K562 (cell line): ENCODE data around the gene CFL2. TPM values are rescaled to one million over a fixed set of nuclear protein-coding genes. Genes with fewer than 3 reads are reported as not detected.

Source experiments
- CBX5 ChIP-seq: IDR thresholded peaks from 2 replicates; pipeline ENCODE4 v1.6.1; 2014; ENCODE audit warnings: low read depth, borderline replicate concordance
- CCNT2 ChIP-seq: IDR thresholded peaks from 2 replicates; pipeline ENCODE4 v1.6.1; 2011; ENCODE audit warnings: borderline replicate concordance, low read depth, mild to moderate bottlenecking, moderate library complexity, mixed read lengths, low read length; ENCODE audit not compliant: insufficient read length; ENCODE audit errors: extremely low read depth
- CXXC5 ChIP-seq: fragments of 250-450 bp; sonication (Bioruptor Pico); IDR thresholded peaks from 2 replicates; pipeline ENCODE4 v1.8.0; 2022; ENCODE audit warnings: inconsistent platforms, mild to moderate bottlenecking, moderate library complexity
- MBD2 ChIP-seq: sonication (generic); IDR thresholded peaks from 2 replicates; pipeline ENCODE4 v1.6.1; 2016; ENCODE audit warnings: low read depth, borderline replicate concordance
- ZNF184 ChIP-seq: sonication (generic); formaldehyde crosslinking; IDR thresholded peaks from 2 replicates; pipeline ENCODE4 v1.5.0; 2020; ENCODE audit warnings: missing genetic modification reagents
- ZNF699 ChIP-seq: fragments of 250-450 bp; sonication (Bioruptor Pico); IDR thresholded peaks from 2 replicates; pipeline ENCODE4 v1.8.0; 2021; ENCODE audit warnings: mild to moderate bottlenecking, moderate library complexity; ENCODE audit not compliant: insufficient replicate concordance
- ZNF780A ChIP-seq: fragments of 250-450 bp; sonication (Bioruptor Pico); IDR thresholded peaks from 2 replicates; pipeline ENCODE4 v1.5.0; 2021; ENCODE audit warnings: mild to moderate bottlenecking
- polyA plus RNA-seq, 8 experiments: library from polyadenylated mRNA; depleted of rRNA in 4 of 8; stranded (reverse) in 5 of 8; unstranded in 3 of 8; fragments of >200 nt; fragmentation: Nextera tagmentation in 2 of 8; fragmentation: Illumina TruSeq in 1 of 8; extraction: Ambion mirVana in 2 of 8; extraction: Trizol in 1 of 8; gene quantifications; 2 replicates each; pipeline versions ENCODE4 v1.2.1 to v1.2.3, GENCODE V29; 2011 to 2014; ENCODE audit warnings: inconsistent platforms in 1 of 8, missing spikeins in 1 of 8
- total RNA-seq, 7 experiments: library from RNA; depleted of rRNA in 6 of 7; stranded (reverse); fragments of >200 nt in 6 of 7; fragmentation: Illumina TruSeq in 2 of 7; extraction: Trizol in 2 of 7; gene quantifications; 2 replicates each; pipeline versions ENCODE4 v1.2.1 to v1.2.3, GENCODE V29; 2011 to 2021; ENCODE audit warnings: low replicate concordance in 1 of 7
- TF ChIP-seq, protein P1 (sequence below): fragments of 450-650 bp; IDR thresholded peaks from 2 replicates; pipeline ENCODE4 v1.6.1; 2016; ENCODE audit warnings: mild to moderate bottlenecking, moderate library complexity
- TF ChIP-seq, protein P2 (sequence below): fragments of 450-650 bp; formaldehyde crosslinking; IDR thresholded peaks from 2 replicates; pipeline ENCODE4 v1.4.0; 2020; ENCODE audit warnings: mild to moderate bottlenecking, moderate library complexity
- TF ChIP-seq, protein P3 (sequence below): sonication (generic); IDR thresholded peaks from 2 replicates; pipeline ENCODE4 v1.6.1; 2016
- TF ChIP-seq, protein P4 (sequence below), 3 experiments: fragments of 200-800 bp in 1 of 3; sonication (Bioruptor generic) in 1 of 3; sonication (generic) in 1 of 3; formaldehyde crosslinking in 1 of 3; IDR thresholded peaks; 2 replicates each; pipeline versions ENCODE4 v1.6.1 to v1.8.0; 2016 to 2022; ENCODE audit warnings: mild to moderate bottlenecking in 2 of 3, missing compliant biosample characterization in 2 of 3, missing genetic modification characterization in 2 of 3, missing genetic modification reagents in 1 of 3

The CFL2 gene
- total and polyA plus RNA-seq, 9 of the 15 experiments (the other 6 are each of a cell fraction or from before 2014, with no cell fraction given): 2.0 to 12.7 (median 5.1) TPM

DNA sequence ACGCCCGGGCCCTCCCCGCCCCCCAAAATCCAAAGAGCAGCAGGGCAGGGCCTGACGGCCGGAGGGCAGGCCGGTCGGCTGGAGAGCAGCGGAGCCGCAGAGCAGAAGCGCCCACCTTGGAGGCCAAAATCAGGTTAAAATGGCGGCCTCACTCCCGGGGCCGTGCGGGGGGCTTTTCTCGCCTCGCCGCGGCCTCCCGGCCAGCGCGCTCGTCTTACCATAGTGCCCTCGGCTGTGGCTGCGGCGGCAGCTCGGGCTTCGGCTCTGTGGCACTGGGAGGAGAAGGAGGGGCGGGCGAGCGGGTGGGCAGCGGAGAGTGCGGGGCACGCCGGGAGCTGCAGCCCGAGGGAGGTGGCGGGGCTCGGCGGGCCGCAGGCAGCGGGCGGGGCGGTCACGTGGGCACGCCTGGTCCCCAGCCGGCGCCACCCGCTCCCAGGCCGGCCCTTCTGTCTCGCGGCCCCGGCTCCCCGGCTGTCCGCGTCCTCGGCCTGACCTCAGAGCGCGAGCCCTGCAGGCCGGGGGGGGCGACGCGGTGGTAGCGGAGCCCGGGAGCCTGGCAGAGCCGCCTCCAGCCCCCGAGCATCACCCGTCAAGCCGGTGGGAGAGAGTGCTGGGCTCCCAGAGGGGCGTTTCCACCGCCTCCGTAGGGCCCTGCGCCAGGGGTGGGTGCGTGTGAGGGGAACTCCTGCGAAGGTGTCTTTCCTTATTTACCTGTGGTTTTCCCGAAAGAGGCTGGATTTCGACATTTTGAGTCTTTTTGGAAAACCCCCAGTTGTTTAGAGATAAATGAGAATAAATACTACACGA is at the start of gene CFL2 (continued):
- TF ChIP-seq, protein P1, sequence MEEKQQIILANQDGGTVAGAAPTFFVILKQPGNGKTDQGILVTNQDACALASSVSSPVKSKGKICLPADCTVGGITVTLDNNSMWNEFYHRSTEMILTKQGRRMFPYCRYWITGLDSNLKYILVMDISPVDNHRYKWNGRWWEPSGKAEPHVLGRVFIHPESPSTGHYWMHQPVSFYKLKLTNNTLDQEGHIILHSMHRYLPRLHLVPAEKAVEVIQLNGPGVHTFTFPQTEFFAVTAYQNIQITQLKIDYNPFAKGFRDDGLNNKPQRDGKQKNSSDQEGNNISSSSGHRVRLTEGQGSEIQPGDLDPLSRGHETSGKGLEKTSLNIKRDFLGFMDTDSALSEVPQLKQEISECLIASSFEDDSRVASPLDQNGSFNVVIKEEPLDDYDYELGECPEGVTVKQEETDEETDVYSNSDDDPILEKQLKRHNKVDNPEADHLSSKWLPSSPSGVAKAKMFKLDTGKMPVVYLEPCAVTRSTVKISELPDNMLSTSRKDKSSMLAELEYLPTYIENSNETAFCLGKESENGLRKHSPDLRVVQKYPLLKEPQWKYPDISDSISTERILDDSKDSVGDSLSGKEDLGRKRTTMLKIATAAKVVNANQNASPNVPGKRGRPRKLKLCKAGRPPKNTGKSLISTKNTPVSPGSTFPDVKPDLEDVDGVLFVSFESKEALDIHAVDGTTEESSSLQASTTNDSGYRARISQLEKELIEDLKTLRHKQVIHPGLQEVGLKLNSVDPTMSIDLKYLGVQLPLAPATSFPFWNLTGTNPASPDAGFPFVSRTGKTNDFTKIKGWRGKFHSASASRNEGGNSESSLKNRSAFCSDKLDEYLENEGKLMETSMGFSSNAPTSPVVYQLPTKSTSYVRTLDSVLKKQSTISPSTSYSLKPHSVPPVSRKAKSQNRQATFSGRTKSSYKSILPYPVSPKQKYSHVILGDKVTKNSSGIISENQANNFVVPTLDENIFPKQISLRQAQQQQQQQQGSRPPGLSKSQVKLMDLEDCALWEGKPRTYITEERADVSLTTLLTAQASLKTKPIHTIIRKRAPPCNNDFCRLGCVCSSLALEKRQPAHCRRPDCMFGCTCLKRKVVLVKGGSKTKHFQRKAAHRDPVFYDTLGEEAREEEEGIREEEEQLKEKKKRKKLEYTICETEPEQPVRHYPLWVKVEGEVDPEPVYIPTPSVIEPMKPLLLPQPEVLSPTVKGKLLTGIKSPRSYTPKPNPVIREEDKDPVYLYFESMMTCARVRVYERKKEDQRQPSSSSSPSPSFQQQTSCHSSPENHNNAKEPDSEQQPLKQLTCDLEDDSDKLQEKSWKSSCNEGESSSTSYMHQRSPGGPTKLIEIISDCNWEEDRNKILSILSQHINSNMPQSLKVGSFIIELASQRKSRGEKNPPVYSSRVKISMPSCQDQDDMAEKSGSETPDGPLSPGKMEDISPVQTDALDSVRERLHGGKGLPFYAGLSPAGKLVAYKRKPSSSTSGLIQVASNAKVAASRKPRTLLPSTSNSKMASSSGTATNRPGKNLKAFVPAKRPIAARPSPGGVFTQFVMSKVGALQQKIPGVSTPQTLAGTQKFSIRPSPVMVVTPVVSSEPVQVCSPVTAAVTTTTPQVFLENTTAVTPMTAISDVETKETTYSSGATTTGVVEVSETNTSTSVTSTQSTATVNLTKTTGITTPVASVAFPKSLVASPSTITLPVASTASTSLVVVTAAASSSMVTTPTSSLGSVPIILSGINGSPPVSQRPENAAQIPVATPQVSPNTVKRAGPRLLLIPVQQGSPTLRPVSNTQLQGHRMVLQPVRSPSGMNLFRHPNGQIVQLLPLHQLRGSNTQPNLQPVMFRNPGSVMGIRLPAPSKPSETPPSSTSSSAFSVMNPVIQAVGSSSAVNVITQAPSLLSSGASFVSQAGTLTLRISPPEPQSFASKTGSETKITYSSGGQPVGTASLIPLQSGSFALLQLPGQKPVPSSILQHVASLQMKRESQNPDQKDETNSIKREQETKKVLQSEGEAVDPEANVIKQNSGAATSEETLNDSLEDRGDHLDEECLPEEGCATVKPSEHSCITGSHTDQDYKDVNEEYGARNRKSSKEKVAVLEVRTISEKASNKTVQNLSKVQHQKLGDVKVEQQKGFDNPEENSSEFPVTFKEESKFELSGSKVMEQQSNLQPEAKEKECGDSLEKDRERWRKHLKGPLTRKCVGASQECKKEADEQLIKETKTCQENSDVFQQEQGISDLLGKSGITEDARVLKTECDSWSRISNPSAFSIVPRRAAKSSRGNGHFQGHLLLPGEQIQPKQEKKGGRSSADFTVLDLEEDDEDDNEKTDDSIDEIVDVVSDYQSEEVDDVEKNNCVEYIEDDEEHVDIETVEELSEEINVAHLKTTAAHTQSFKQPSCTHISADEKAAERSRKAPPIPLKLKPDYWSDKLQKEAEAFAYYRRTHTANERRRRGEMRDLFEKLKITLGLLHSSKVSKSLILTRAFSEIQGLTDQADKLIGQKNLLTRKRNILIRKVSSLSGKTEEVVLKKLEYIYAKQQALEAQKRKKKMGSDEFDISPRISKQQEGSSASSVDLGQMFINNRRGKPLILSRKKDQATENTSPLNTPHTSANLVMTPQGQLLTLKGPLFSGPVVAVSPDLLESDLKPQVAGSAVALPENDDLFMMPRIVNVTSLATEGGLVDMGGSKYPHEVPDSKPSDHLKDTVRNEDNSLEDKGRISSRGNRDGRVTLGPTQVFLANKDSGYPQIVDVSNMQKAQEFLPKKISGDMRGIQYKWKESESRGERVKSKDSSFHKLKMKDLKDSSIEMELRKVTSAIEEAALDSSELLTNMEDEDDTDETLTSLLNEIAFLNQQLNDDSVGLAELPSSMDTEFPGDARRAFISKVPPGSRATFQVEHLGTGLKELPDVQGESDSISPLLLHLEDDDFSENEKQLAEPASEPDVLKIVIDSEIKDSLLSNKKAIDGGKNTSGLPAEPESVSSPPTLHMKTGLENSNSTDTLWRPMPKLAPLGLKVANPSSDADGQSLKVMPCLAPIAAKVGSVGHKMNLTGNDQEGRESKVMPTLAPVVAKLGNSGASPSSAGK: no peak
- TF ChIP-seq ZNF699 (CRISPR knock-in tag): no peak
- TF ChIP-seq, protein P2, sequence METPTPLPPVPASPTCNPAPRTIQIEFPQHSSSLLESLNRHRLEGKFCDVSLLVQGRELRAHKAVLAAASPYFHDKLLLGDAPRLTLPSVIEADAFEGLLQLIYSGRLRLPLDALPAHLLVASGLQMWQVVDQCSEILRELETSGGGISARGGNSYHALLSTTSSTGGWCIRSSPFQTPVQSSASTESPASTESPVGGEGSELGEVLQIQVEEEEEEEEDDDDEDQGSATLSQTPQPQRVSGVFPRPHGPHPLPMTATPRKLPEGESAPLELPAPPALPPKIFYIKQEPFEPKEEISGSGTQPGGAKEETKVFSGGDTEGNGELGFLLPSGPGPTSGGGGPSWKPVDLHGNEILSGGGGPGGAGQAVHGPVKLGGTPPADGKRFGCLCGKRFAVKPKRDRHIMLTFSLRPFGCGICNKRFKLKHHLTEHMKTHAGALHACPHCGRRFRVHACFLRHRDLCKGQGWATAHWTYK (CRISPR knock-in tag): no peak
- no peak for TF ChIP-seq ZNF780A
- TF ChIP-seq ZNF184: no peak
- TF ChIP-seq CCNT2: peak; percentile 49
- TF ChIP-seq MBD2: no peak
- TF ChIP-seq CXXC5 (CRISPR knock-in tag): peak; percentile 58
- TF ChIP-seq, protein P3, sequence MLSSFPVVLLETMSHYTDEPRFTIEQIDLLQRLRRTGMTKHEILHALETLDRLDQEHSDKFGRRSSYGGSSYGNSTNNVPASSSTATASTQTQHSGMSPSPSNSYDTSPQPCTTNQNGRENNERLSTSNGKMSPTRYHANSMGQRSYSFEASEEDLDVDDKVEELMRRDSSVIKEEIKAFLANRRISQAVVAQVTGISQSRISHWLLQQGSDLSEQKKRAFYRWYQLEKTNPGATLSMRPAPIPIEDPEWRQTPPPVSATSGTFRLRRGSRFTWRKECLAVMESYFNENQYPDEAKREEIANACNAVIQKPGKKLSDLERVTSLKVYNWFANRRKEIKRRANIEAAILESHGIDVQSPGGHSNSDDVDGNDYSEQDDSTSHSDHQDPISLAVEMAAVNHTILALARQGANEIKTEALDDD: no peak
- TF ChIP-seq CBX5: no peak
- TF ChIP-seq, protein P4, sequence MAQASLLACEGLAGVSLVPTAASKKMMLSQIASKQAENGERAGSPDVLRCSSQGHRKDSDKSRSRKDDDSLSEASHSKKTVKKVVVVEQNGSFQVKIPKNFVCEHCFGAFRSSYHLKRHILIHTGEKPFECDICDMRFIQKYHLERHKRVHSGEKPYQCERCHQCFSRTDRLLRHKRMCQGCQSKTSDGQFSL (CRISPR knock-in tag; IDR thresholded peaks at IDR 0.05): peak; percentile 70
- TF ChIP-seq, protein P4 (tag; IDR thresholded peaks at IDR 0.05): no peak
